ENCODE measurements around the gene PSMF1.

PSMF1 gene, protein sequence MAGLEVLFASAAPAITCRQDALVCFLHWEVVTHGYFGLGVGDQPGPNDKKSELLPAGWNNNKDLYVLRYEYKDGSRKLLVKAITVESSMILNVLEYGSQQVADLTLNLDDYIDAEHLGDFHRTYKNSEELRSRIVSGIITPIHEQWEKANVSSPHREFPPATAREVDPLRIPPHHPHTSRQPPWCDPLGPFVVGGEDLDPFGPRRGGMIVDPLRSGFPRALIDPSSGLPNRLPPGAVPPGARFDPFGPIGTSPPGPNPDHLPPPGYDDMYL

DNA sequence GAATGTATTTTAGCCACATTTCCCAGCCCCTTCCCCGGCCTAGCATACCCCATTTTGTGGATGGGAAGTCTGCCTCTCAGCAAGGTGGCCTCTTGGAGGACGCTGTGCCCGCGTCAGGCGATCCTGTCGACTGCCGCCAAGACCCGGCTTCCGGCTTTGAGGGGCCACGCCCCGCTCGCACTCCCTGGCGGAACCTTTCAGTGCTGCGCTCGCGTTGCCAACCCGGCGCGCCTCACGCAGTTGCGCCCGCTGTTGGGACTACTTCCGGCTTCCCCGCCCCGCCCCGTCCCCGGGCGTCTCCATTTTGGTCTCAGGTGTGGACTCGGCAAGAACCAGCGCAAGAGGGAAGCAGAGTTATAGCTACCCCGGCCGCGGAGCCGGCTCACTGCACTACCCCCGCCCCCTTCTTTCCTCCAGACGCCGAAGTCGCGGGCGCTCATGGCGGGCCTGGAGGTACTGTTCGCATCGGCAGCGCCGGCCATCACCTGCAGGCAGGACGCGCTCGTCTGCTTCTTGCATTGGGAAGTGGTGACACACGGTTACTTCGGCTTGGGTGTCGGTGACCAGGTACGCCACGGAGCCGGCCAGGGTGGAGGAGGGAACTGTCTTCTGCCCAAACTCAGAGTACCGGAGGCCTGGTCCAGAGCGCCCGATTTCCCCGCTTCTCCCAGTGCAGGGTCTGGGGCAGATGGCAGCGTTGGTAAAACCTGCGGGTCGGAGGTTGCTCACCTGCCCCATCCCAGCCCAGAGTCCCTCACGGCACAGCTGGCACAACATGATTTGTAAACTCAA, at the start of gene PSMF1:
TSS of gene PSMF1 (plus strand) at position 267 of the 792 bp plus-strand sequence. CDS start at position 439, 172 bp downstream.
- peak; percentile 85 for DNase-seq (ENCODE audit: low spot score)

DNA sequence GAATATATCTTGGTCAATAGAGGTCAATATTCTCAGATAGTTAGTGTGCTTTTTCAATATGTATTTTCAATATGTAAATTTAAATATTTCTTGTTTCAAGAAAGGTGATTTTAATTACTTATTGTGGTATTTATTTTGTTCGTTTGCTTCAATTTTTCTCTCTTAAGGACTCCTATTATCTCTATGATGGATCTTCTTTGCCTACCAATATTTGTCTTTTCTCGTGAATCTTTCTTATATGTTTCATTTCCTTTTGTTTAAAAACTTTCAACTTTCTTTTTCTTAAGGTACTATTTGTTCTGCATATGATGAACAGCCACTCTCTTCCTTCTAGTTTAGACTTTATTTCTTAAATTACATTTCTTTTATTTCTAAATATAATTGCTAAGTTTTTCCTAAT, 46.1 kb upstream of the PSMF1 start:
- DNase-seq (ENCODE audit: low spot score): no peak

DNA sequence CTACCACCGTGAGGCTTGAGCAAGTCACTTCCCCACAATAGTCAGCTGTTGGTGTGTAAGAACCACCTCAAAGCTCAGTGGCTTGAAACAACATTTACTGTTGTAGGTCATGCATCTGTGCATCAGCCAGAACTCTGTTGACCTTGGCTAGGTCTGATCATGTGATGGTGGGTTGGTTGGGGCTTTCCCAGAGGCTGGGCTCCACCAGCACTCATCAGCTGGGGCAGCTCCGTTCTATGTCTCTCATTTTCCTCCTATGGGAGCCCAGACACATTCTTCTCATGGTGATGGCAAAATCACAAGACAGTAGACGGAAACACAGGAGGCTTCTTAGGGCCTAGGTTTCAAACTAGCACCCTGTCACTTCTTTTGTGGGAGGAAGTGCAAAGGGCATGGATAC, 42.8 kb upstream of the PSMF1 start:
- no peak for DNase-seq (ENCODE audit: low spot score)

DNA sequence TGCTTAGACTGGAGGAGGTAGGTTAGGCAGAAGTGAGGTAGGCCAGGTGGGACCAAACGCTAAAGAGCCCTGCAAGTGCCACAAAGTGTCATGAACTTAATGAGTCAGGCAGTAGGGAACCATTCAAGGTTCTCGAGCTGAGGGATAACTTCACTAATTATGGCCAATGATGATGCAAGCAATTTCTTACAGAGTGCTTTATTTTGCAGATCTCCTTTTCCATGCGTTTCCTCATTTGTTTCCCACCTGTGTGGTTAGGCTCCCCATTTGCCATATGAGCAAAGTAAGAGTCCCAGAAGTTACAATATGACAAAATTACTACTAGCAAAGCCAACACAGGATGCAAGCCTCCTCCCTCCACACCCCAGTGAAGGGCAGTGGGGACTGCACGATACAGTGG, 36.5 kb upstream of the PSMF1 start:
- no peak for DNase-seq (ENCODE audit: low spot score)

DNA sequence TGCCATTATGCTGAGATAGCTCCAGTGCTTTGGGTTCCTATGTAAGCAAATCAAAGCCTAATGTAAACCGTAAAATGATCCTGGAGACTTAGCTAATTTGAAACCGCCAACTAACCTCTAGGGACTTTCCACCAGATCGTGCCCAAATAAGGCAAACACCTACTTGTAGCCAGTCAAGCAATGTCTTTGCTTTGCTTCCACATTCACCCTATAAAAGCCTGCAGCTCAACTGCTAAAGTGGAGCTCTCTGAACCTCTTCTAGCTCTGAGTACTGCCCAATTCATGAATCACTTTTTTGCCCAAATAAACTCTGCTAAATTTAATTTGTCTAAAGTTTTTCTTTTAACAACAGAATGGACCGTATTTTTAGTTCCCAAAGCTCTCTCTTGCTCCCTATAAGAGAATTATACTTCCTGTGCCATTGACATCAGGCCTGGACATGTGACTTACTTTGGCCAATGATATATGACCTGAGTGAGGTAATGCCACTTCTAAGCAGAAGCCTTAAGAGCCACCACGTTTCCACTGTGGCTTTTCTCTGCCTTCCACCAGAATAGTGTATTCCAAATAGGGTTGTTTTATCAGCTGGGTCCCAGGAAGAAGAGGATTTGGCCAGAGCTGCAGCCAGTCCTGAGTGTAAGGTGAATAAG, 34.8 kb upstream of the PSMF1 start:
- DNase-seq (ENCODE audit: low spot score): no peak

DNA sequence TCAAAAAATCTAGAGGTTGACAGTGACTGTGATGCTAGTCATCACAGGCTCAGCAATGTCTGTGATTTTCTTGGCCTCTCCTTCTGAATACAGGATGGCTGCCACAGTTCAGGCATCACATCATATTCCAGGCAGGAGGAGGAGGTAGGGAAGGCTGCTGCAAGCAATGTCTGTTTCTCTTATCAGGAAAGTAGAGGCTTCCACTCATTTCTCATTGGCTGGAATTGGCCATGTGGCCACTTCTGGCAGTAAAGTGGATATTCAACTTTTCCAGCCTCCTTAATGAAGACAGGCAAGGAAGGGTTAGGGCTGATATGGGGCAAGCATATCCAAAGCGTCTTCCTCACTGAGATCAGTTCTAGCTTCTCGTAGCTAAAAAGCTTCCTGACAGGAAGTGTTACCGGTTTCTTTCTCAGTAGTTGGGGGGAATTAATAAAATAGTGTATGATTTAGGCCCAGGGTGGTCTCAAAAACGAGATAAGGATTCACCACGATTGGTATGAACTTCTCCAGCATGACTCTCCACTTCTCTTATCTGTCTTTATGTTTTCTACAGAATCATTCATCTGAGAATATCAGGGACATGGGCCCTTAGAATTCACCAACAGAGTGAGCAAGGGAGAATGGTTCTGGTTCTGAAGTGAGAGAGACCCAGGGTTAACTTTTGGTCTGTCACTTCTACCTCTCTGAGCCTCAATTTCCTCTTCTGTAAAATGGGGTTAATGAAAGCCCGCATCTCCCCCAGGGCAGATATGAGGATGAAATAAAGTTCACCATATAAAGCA, 32.7 kb upstream of the PSMF1 start:
- no peak for DNase-seq (ENCODE audit: low spot score)

DNA sequence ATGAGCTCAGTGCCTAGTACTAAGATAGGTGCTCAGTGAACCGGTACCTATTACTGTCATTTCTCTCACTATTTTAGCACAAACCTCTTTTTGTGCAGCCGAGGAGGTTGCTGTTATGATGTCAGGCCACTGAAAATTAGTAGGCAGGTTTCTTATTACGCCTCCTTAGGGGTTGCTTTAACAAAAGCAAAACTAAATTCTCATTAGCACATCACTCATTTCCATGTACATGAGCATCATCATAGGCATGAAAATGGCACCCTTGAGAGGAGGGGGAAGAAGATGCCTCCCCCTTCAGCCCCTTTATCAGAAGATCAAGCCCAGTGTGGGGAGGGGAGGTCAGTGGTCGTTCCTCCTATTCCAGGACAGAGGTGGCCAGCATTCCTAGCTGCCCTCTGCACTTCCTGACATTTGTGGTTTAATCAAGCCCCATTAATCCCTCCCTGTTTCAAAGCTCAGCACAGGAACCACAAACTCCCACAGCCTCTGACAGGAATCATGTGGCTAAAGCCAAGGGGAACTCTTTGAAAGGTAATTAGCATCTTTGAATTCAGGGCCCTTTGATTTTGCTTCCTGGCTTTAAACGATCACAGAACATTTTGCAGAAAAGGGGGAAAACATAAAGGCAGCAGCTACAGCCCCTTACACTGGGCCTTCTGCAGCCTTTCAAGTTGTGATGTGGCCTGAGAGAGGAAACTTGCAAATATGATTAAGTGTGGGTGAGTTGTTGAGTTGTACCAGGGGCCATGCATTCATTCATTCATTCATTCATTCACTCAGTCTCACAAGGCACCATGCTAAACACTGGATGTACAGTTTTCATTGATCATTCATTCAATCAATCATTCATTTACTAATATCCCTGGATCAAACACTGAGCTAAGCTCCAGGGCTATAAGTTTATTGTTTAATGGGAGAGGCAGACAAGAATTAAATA, 31.9 kb upstream of the PSMF1 start:
- no peak for DNase-seq (ENCODE audit: low spot score)

DNA sequence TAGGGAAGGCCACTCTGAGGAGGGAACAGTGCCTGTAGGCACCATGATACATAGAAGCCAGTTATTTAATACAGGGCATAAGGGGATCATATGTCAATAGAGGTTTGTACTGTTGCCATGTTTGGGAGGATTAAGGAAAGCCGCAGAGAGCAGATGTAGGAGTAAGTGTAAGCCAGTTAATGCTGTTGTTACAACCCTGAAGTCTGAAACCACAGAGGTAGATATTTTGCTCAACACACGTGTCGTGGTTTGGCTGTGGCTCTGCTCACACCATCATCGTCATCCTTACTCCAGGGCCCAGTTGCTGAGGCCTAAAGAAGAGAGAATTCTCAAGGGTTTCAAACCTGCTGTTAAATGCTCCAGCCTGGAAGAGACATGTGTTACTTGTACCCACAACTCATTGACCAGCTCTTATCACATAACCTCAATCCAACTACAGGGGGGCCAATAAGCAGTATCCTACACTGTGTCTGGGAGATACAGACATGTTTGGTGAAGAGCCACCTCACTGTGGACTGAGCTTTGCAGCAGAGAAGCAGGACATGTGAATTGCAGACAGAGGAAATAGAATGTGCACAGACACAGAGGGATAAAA, 31.0 kb upstream of the PSMF1 start:
- no peak for DNase-seq (ENCODE audit: low spot score)

DNA sequence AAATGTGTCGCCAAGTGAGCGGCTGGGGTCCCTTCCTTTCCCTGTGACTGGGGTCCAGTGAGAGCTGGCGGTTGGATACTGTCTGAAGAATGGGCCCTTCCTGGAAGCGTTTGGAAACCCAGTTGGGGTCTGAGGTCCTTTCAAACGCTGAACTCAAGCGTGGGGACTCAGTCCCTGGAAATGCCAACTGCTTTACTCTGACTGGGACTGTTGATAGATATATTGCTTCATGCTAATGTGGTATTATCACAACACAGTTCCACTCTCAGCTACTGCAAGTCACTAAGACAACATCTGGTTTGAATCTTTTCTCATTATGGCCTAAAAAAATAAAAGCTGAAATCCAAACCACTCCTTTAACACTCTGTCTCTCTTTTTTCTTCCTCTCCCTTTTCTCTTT, 23.7 kb upstream of the PSMF1 start:
- DNase-seq (ENCODE audit: low spot score): no peak

DNA sequence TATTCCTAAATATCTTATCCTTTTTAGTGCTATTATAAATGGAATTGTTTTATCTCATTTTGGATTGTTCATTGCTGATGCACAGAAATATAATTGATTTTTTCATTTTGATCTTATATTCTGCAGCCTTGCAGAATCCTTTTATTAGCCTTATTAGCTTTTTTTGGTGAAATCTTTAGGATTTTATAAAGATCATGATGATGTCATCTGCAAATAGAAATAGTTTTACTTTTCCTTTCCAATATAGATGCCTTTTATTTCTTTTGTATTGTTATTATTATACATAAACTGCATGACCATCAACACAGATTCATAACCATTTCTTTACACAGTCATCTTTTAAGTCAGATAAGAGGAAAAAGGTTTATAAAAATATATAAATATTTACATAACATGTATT, 16.9 kb upstream of the PSMF1 start:
- no peak for DNase-seq (ENCODE audit: low spot score)

DNA sequence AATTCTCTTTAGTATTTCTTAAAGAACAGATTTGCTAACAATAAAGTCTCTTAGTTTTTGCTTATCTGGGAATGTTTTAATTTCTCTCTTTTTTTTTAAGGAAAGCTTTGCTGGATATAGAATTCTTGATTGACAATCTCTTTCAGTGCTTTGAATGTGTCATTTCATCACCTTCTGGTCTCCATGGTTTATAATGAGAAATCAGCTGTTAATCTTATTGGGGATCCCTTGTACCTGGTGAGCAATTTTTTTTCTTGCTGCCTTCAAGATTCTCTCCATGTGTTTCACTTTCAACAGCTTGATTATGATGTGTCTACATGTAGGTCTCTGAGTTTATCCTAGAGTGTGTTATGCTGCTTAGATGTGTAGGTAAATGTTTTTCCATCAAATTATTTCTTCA, 16.4 kb upstream of the PSMF1 start:
- no peak for DNase-seq (ENCODE audit: low spot score)

DNA sequence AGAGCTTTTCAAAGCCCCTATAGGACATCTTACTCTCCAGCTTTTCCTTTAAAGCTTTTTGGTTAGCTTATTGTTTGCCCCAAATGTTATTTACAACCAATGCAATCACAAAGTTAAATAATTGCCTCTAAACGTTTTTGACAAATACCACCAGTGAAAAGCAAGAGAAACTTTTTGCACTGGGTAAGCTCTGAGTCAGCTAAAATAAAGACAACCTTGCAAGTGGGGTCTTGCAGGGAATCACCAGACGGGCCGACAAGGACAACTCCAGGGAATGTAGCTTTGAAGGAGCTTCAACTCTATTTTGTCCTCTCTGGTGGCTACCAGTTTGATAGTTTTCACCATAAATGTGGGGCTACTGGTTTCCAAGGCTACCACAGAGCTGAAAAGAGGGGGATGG, 14.7 kb upstream of the PSMF1 start:
- DNase-seq (ENCODE audit: low spot score): no peak

DNA sequence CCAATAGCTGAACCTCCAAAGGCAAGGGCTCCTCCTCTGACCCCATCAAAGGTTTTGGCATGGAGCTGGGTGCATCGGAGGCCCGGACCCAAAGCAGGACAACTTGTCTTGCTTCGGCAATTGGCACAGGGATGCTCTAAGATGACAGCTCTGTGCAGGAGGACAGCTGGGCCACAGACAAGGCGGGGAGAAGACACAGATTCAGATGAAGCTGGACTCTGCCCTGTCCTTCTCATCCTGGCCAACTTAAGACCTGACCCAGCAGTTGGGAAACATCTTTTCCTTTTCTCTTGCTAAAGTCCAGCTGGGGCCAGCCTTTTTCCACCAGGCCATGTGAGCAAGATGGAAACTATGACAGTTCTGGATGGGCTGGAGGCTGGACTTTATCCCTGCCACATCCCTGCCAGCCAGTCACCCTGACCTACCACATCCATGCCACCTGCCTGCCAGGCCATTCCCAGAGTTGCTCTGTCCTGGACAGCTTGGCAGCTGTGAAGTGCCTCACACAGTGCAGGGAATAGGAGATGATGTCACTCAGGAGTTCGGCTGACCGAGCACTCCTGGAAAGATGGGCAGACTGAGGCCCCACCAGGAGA, 12.7 kb upstream of the PSMF1 start:
- DNase-seq (ENCODE audit: low spot score): no peak

DNA sequence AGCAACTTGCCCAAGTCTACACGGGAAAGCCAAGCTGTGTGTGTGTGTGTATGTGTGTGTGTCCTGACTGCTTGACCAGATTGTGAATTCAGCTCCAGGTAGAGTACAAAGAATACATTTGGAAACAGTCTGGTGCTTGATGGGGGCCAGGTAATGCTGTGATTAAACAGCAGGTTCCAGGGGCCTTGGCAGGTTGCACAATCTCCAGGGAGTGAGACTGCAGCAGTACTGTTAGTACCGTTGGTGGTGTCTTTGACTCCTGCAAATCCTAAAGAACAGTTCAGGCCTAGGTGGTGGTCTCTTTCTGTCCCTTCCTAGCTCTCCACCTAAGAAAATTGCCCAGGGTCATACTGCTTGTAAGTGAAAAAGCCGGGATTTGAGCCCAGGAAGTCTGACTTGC, 11.2 kb upstream of the PSMF1 start:
- DNase-seq (ENCODE audit: low spot score): no peak

DNA sequence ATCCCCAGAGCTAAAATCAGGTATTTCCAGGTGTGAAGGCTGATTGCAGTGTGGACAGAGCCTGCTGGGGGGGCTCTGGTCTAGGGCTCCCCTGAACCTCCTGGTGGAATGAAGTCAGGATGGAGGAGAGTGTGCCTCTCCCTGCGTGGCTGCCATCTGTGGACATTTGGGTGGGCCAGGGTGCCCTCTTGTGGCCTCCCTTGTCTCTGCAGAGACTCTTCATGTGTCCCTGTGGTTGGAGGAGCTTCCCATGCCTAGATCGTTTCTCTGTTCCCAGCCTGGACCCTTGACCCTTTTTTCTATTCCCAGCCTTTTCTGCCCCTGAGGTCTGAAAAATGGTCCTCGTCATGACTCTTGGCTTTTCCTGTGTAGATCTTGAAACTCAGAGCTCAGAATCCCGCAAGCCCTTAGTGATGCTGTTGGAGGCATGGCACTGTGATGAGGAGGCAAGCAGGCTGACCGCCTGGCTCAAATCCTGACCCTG, 9.9 kb upstream of the PSMF1 start:
- DNase-seq (ENCODE audit: low spot score): peak; percentile 50

DNA sequence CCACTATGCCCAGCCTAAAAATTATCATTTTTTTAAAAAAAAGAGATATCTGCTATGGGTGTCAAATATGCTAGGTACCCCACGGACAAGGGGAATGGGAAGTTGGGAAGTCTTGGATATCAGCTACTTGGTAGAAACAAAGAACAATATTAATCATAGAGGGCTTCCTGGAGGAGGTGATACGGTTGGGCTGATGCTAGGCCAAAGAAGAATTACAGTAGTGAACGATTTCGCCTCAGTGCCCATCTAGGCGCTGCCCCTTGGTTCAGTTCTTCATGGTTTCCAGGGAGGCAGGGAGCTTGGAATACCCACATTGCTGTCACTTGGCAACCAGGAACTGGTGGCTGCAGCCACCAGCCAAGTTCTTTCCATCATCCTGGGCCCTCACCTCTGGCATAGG, 5.5 kb upstream of the PSMF1 start:
- DNase-seq (ENCODE audit: low spot score): no peak

DNA sequence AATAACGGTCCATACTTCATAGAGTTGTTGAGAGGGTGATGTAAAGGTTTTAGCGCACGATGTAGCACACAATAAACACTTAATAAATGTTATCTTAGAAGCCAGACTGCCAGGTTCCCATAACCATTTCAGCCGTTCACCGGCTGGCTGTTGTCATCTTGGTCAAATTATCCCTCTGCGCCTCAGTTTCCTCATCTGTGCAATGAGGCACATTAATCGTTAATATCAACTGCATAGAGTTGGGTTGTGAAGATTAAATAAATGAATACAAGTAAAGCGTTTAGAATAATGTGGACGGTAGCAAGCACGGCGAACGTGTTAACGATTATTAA, 432 bp upstream of the PSMF1 start:
- DNase-seq (ENCODE audit: low spot score): no peak

DNA sequence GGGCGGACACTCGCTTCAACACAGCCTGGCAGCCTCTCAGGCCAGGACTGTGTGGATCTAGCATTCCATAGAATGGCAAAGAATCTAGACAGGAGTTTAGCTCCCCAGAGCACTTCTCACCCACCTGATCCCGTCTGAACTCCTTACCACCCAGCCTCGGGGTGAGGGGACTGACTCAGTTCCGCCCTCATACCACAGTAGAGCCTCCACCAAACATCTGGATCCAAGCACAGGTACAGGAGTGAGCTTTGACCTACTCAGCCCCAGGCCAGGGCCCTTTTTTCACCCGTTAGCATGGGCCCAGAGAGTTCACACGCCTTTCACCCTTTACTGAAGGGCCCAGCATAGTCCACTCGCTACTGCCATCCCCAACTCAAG, 715 bp downstream of the PSMF1 start:
- DNase-seq (ENCODE audit: low spot score): no peak

DNA sequence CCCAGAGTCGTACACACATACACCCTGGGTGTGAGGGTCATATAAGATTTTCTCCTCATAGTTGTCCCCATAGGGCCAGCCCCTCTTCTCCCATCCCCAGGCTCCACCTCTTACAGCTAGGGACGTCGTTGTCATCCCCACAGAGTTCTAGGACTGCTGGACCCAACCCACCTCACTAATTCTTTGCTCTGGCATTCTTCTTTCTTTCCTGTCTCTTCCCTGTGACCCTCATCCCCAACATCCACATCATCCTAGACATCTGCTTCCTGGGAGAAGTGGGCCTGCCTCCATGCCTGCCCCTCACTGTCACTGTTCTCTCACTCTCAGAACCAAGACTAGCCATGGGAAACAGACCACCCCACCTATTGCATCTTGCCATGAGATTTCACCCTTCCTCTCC, 1.1 kb downstream of the PSMF1 start:
- no peak for DNase-seq (ENCODE audit: low spot score)

DNA sequence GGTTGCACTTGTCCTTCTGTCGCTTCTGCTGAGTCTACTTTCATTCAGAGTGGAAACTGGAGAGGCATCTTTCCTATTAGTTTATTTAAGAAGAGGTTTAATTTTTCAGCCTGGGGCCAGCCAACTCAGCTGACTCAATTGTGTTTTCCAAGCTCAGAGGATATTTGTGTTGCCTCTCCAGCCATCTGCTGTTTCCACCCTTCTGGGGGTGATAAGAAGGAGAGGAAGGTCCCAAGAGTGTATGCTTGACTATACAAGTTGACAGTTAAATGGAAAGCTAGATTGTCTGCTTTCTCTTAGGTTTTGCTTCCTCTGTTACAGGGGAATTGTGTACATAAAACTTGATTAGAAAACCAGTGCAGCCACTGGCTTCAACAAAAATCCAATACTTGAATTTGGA, 3.0 kb downstream of the PSMF1 start:
- no peak for DNase-seq (ENCODE audit: low spot score)

Measured in pons (tissue), 1 donor.